SK-N-SH treated with all-trans-retinoic acid at 6 μM for 48 hours (cell line): ENCODE data around the gene CSTF3.

Source experiments
- ATAC-seq: fragments of 200-7000 bp; cut with Tn5 transposase; 3 replicates; pipeline ENCODE4 v1.9.1; 2020; ENCODE audit warnings: mild to moderate bottlenecking, moderate library complexity
- ARNTL ChIP-seq: fragments of 450-650 bp; formaldehyde crosslinking; IDR thresholded peaks from 2 replicates; pipeline ENCODE4 v1.5.0; 2020; ENCODE audit warnings: low read depth, mild to moderate bottlenecking, moderate library complexity, borderline replicate concordance
- BACH2 ChIP-seq: fragments of 250-450 bp; sonication (Bioruptor Pico); IDR thresholded peaks from 2 replicates; pipeline ENCODE4 v1.9.0; 2021; ENCODE audit warnings: mild to moderate bottlenecking, borderline replicate concordance
- CREB5 ChIP-seq: fragments of 250-450 bp; sonication (Bioruptor Pico); IDR thresholded peaks from 2 replicates; pipeline ENCODE4 v1.5.1; 2020; ENCODE audit warnings: low read depth, mild to moderate bottlenecking, moderate library complexity
- CSDC2 ChIP-seq: fragments of 250-450 bp; sonication (Bioruptor Pico); IDR thresholded peaks from 2 replicates; pipeline ENCODE4 v1.5.0; 2020; ENCODE audit warnings: mild to moderate bottlenecking, moderate library complexity
- CSRNP3 ChIP-seq: fragments of 250-450 bp; sonication (Bioruptor Pico); IDR thresholded peaks from 2 replicates; pipeline ENCODE4 v1.5.1; 2021; ENCODE audit warnings: mild to moderate bottlenecking, moderate library complexity
- ESRRG ChIP-seq: fragments of 250-450 bp; sonication (Bioruptor Pico); IDR thresholded peaks from 2 replicates; pipeline ENCODE4 v1.6.1; 2021; ENCODE audit warnings: mild to moderate bottlenecking
- GLIS3 ChIP-seq: fragments of 250-450 bp; sonication (Bioruptor Pico); IDR thresholded peaks from 2 replicates; pipeline ENCODE4 v1.5.0; 2020; ENCODE audit warnings: mild to moderate bottlenecking, moderate library complexity
- ISL1 ChIP-seq: fragments of 250-450 bp; sonication (Bioruptor Pico); IDR thresholded peaks from 2 replicates; pipeline ENCODE4 v2.1.2; 2022; ENCODE audit warnings: mild to moderate bottlenecking, moderate library complexity
- OSR1 ChIP-seq: fragments of 250-450 bp; sonication (Bioruptor Pico); IDR thresholded peaks from 2 replicates; pipeline ENCODE4 v1.8.0; 2022; ENCODE audit warnings: moderate library complexity, mild to moderate bottlenecking, inconsistent platforms
- PPARA ChIP-seq: fragments of 250-450 bp; sonication (Bioruptor Pico); IDR thresholded peaks from 2 replicates; pipeline ENCODE4 v1.5.0; 2020; ENCODE audit warnings: mild to moderate bottlenecking, borderline replicate concordance
- RARB ChIP-seq: fragments of 250-450 bp; sonication (Bioruptor Pico); IDR thresholded peaks from 2 replicates; pipeline ENCODE4 v1.8.0; 2021; ENCODE audit warnings: mild to moderate bottlenecking, moderate library complexity
- SNAI2 ChIP-seq: fragments of 250-450 bp; sonication (Bioruptor Pico); IDR thresholded peaks from 2 replicates; pipeline ENCODE4 v1.5.0; 2020; ENCODE audit warnings: mild to moderate bottlenecking, moderate library complexity
- TCF4 ChIP-seq: fragments of 250-450 bp; sonication (Bioruptor Pico); IDR thresholded peaks from 2 replicates; pipeline ENCODE4 v1.8.0; 2021; ENCODE audit warnings: mild to moderate bottlenecking, moderate library complexity, borderline replicate concordance
- TOX ChIP-seq: fragments of 250-450 bp; sonication (Bioruptor Pico); IDR thresholded peaks from 2 replicates; pipeline ENCODE4 v1.8.0; 2021; ENCODE audit warnings: mild to moderate bottlenecking, moderate library complexity, borderline replicate concordance
- ZC3H10 ChIP-seq: fragments of 250-450 bp; sonication (Bioruptor Pico); IDR thresholded peaks from 2 replicates; pipeline ENCODE4 v1.5.1; 2021; ENCODE audit warnings: mild to moderate bottlenecking, moderate library complexity
- ZFP3 ChIP-seq: fragments of 250-450 bp; sonication (Bioruptor Pico); IDR thresholded peaks from 2 replicates; pipeline ENCODE4 v1.5.0; 2020; ENCODE audit warnings: mild to moderate bottlenecking, moderate library complexity
- ZFP30 ChIP-seq: fragments of 450-650 bp; formaldehyde crosslinking; IDR thresholded peaks from 2 replicates; pipeline ENCODE4 v1.5.0; 2022; ENCODE audit warnings: mild to moderate bottlenecking, moderate library complexity
- ZNF565 ChIP-seq: fragments of 450-650 bp; formaldehyde crosslinking; conservative IDR thresholded peaks from 2 replicates; pipeline ENCODE4 v1.5.0; 2020; ENCODE audit warnings: low read depth, mild to moderate bottlenecking, moderate library complexity
- ZNF70 ChIP-seq: fragments of 450-650 bp; formaldehyde crosslinking; IDR thresholded peaks from 2 replicates; pipeline ENCODE4 v1.5.0; 2020; ENCODE audit warnings: mild to moderate bottlenecking, moderate library complexity
- ZNF8 ChIP-seq: fragments of 450-650 bp; formaldehyde crosslinking; IDR thresholded peaks from 2 replicates; pipeline ENCODE4 v1.5.0; 2020; ENCODE audit warnings: mild to moderate bottlenecking, moderate library complexity
- TF ChIP-seq, protein P1 (sequence below): fragments of 250-450 bp; sonication (Bioruptor Pico); IDR thresholded peaks from 2 replicates; pipeline ENCODE4 v1.8.0; 2020; ENCODE audit warnings: mild to moderate bottlenecking, moderate library complexity, borderline replicate concordance
- TF ChIP-seq, protein P2 (sequence below): fragments of 250-450 bp; sonication (Bioruptor Pico); IDR thresholded peaks from 2 replicates; pipeline ENCODE4 v1.8.0; 2021; ENCODE audit warnings: low read depth, mild to moderate bottlenecking, moderate library complexity, borderline replicate concordance

Gene CSTF3

GRCh38 chr11:33135216-33135615 lies 26.1 kb downstream of the CSTF3 start:
- TF ChIP-seq, protein P1, sequence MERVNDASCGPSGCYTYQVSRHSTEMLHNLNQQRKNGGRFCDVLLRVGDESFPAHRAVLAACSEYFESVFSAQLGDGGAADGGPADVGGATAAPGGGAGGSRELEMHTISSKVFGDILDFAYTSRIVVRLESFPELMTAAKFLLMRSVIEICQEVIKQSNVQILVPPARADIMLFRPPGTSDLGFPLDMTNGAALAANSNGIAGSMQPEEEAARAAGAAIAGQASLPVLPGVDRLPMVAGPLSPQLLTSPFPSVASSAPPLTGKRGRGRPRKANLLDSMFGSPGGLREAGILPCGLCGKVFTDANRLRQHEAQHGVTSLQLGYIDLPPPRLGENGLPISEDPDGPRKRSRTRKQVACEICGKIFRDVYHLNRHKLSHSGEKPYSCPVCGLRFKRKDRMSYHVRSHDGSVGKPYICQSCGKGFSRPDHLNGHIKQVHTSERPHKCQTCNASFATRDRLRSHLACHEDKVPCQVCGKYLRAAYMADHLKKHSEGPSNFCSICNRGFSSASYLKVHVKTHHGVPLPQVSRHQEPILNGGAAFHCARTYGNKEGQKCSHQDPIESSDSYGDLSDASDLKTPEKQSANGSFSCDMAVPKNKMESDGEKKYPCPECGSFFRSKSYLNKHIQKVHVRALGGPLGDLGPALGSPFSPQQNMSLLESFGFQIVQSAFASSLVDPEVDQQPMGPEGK = peak; percentile 82; the same call in 1 of the 2 replicates
- no peak for TF ChIP-seq BACH2 (CRISPR knock-in tag)
- TF ChIP-seq SNAI2 (CRISPR knock-in tag) = 0 out of 2 replicates have a peak, but pooled peaks have one; percentile 77
- peak; percentile 58; the same call in 1 of the 2 replicates for TF ChIP-seq CREB5 (CRISPR knock-in tag)
- TF ChIP-seq ISL1 (CRISPR knock-in tag) = peak; percentile 94
- TF ChIP-seq CSRNP3 (CRISPR knock-in tag) = peak; percentile 85; the same call in 1 of the 2 replicates
- peak; percentile 26; the same call in 1 of the 2 replicates for TF ChIP-seq ZFP3
- no peak for TF ChIP-seq ZFP30 (CRISPR knock-in tag)
- TF ChIP-seq ARNTL (CRISPR knock-in tag) = no peak
- peak; percentile 85 for TF ChIP-seq ZC3H10 (CRISPR knock-in tag)
- TF ChIP-seq ESRRG (CRISPR knock-in tag) = peak; percentile 87
- TF ChIP-seq TCF4 (CRISPR knock-in tag) = peak; percentile 86
- TF ChIP-seq, protein P2, sequence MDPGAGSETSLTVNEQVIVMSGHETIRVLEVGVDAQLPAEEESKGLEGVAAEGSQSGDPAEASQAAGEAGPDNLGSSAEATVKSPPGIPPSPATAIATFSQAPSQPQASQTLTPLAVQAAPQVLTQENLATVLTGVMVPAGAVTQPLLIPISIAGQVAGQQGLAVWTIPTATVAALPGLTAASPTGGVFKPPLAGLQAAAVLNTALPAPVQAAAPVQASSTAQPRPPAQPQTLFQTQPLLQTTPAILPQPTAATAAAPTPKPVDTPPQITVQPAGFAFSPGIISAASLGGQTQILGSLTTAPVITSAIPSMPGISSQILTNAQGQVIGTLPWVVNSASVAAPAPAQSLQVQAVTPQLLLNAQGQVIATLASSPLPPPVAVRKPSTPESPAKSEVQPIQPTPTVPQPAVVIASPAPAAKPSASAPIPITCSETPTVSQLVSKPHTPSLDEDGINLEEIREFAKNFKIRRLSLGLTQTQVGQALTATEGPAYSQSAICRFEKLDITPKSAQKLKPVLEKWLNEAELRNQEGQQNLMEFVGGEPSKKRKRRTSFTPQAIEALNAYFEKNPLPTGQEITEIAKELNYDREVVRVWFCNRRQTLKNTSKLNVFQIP (CRISPR knock-in tag) = peak; percentile 94; the same call in 1 of the 2 replicates
- TF ChIP-seq ZNF8 (CRISPR knock-in tag) = no peak
- peak; percentile 98 for ATAC-seq

DNA sequence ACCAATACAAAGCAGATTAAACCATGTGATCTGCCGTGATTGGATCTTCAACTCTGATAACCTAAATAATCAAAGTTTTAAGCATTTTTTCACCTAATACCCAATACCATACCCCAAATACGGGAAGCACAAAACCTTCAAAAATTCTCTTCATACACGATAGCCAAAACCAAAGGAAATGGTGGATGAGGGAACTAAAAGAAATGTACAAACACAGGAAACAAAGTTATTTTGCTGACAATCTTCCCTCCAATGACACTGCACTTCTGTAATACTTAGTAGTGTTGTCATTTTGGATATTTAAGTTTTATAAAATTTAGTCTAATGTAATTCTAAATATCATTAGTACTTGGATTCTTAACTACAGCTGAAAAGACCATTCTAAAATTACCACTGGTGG lies 27.0 kb downstream of the CSTF3 start:
- no peak for ATAC-seq
- TF ChIP-seq CSDC2 (CRISPR knock-in tag) (no peak), ZNF70 (CRISPR knock-in tag) (no peak), CSRNP3 (CRISPR knock-in tag) (no peak), RARB (CRISPR knock-in tag) (no peak), SNAI2 (CRISPR knock-in tag) (no peak), ISL1 (CRISPR knock-in tag) (no peak), TOX (CRISPR knock-in tag) (no peak), ZNF565 (CRISPR knock-in tag) (no peak), ZC3H10 (CRISPR knock-in tag) (no peak), ESRRG (CRISPR knock-in tag) (no peak), GLIS3 (CRISPR knock-in tag) (no peak), BACH2 (CRISPR knock-in tag) (no peak), ZFP3 (no peak), ARNTL (CRISPR knock-in tag) (no peak), TCF4 (CRISPR knock-in tag) (no peak), PPARA (CRISPR knock-in tag) (no peak), OSR1 (CRISPR knock-in tag) (no peak), CREB5 (CRISPR knock-in tag) (no peak)
- TF ChIP-seq, protein P1 = no peak
